Left lobe of liver (tissue), 2 donors: ENCODE measurements around the gene MARK3. TPM values are rescaled to one million over a fixed set of nuclear protein-coding genes. Genes with fewer than 3 reads are reported as not detected.

ENCODE experiments used
- ATAC-seq: fragments of 200-7000 bp; cut with Tn5 transposase; one replicate; pipeline ENCODE4 v1.9.1; 2020; ENCODE audit warnings: mild to moderate bottlenecking, moderate library complexity
- DNase-seq: peaks from one replicate; pipeline ENCODE4 v3.0.0-alpha.2; 2020; ENCODE audit warnings: low spot score
- total RNA-seq: library from RNA; stranded (reverse); gene quantifications from one replicate; pipeline ENCODE4 v1.2.1, GENCODE V29; 2021
- donor health status: DM: no; HTN: no; CAD: no; lungs with moderate emphysema.
- donor health status: DM: no; HTN: yes; CAD: no.

The MARK3 gene
- total RNA-seq, 1 donor from 2014 or later = 26.5 TPM

GRCh38 chr14:103393676-103394626 is 8.7 kb downstream of the MARK3 start:
- peak; percentile 76 for ATAC-seq

GRCh38 chr14:103395244-103395643 is 10.0 kb downstream of the MARK3 start:
- no peak for DNase-seq
- no peak for ATAC-seq

More at GRCh38 chr14:103393676-103394626, 8.7 kb downstream of the MARK3 start:
- no peak for DNase-seq

- DNase-seq (no peak), ATAC-seq (no peak)
Observed at GRCh38 chr14:103396463-103396862, 11.2 kb downstream of the MARK3 start.

- no peak for DNase-seq
- ATAC-seq = no peak
Observed at GRCh38 chr14:103398427-103399195, 13.4 kb downstream of the MARK3 start.

GRCh38 chr14:103400537-103400936 is 15.3 kb downstream of the MARK3 start:
- DNase-seq = no peak
- ATAC-seq = no peak

GRCh38 chr14:103401223-103402214 is 16.3 kb downstream of the MARK3 start:
- peak; percentile 30 for ATAC-seq
- no peak for DNase-seq

- no peak for ATAC-seq
- no peak for DNase-seq
Observed at GRCh38 chr14:103402695-103403094, 17.5 kb downstream of the MARK3 start.

- DNase-seq (no peak), ATAC-seq (peak; percentile 50)
Observed at GRCh38 chr14:103404032-103404918, 19.1 kb downstream of the MARK3 start.

GRCh38 chr14:103404920-103405319 is 19.7 kb downstream of the MARK3 start:
- DNase-seq = no peak
- peak; percentile 74 for ATAC-seq

GRCh38 chr14:103408491-103409155 is 23.4 kb downstream of the MARK3 start:
- DNase-seq (no peak), ATAC-seq (no peak)

GRCh38 chr14:103416916-103417315 is 31.7 kb downstream of the MARK3 start:
- ATAC-seq = no peak
- no peak for DNase-seq

- ATAC-seq = peak; percentile 20
- no peak for DNase-seq
Observed at GRCh38 chr14:103418481-103418818, 33.2 kb downstream of the MARK3 start.

- ATAC-seq (no peak), DNase-seq (no peak)
Observed at GRCh38 chr14:103421556-103421955, 36.3 kb downstream of the MARK3 start.

- no peak for DNase-seq
Observed at GRCh38 chr14:103423050-103423461, 37.8 kb downstream of the MARK3 start.

GRCh38 chr14:103427485-103428443 is 42.5 kb downstream of the MARK3 start:
- DNase-seq = no peak
- ATAC-seq = no peak

More at GRCh38 chr14:103423050-103423461, 37.8 kb downstream of the MARK3 start:
- no peak for ATAC-seq

GRCh38 chr14:103428723-103429556 is 43.7 kb downstream of the MARK3 start:
- ATAC-seq (no peak), DNase-seq (no peak)

GRCh38 chr14:103430358-103430757 is 45.1 kb downstream of the MARK3 start:
- ATAC-seq (no peak), DNase-seq (no peak)
